NCI-H2029 (cell line): Measurements from ENCODE around the gene ZNF543.
"Not testable (repeated sequence)": the region's sequence is repeated elsewhere in the genome, so short reads cannot be mapped to it uniquely, and the experiment has no call there.

Source experiments
- DNase-seq: peaks from one replicate; lab custom pipeline; 2025; lab: John Stamatoyannopoulos, UW

ZNF543 gene

GRCh38 chr19:57321116-57321515 is 844 bp downstream of the ZNF543 start:
- DNase-seq, result no peak

- DNase-seq, result no peak
Measured at GRCh38 chr19:57321751-57322150, 1.5 kb downstream of the ZNF543 start.

GRCh38 chr19:57324992-57325391 is 4.7 kb downstream of the ZNF543 start:
- DNase-seq, result no peak

- no peak for DNase-seq
Measured at GRCh38 chr19:57327993-57328392, 7.7 kb downstream of the ZNF543 start.

GRCh38 chr19:57334191-57334590 is 13.9 kb downstream of the ZNF543 start:
- DNase-seq, result no peak

- DNase-seq, result no peak
Measured at GRCh38 chr19:57338877-57339276, 18.6 kb downstream of the ZNF543 start.

- DNase-seq, result no peak
Measured at GRCh38 chr19:57342582-57342981, 22.3 kb downstream of the ZNF543 start.

- DNase-seq, result no peak
Measured at GRCh38 chr19:57348136-57348535, 27.9 kb downstream of the ZNF543 start.

GRCh38 chr19:57350877-57351805 is 30.9 kb downstream of the ZNF543 start, which contains the start of gene ZNF304:
Gene ZNF304 (plus strand): TSS chr19:57351271. CDS start chr19:57351665, 394 bp downstream.
- peak; percentile 93 for DNase-seq

GRCh38 chr19:57351867-57352266 is 31.6 kb downstream of the ZNF543 start:
- no peak for DNase-seq

GRCh38 chr19:57355916-57356315 is 35.6 kb downstream of the ZNF543 start:
- no peak for DNase-seq

- no peak for DNase-seq
Measured at GRCh38 chr19:57357406-57357805, 37.1 kb downstream of the ZNF543 start.

GRCh38 chr19:57359300-57359699 is 39.0 kb downstream of the ZNF543 start:
- no peak for DNase-seq

- DNase-seq, result no peak
Measured at GRCh38 chr19:57362419-57362818, 42.1 kb downstream of the ZNF543 start.

GRCh38 chr19:57362997-57363687 is 42.9 kb downstream of the ZNF543 start, which contains the start of the genes TRAPPC2B and ZNF547:
Gene TRAPPC2B (plus strand): TSS chr19:57363551. CDS start chr19:57364834, 1,283 bp downstream.
Gene ZNF547 (plus strand): TSS chr19:57363551. CDS start chr19:57368556, 5,005 bp downstream.
- DNase-seq, result peak; percentile 99

- DNase-seq, result no peak
Measured at GRCh38 chr19:57363688-57364181, 43.5 kb downstream of the ZNF543 start.

- DNase-seq, result no peak
Measured at GRCh38 chr19:57366776-57367175, 46.5 kb downstream of the ZNF543 start.

GRCh38 chr19:57374179-57374578 is 53.9 kb downstream of the ZNF543 start:
- no peak for DNase-seq

- not testable (repeated sequence) for DNase-seq
Measured at GRCh38 chr19:57374647-57375046, 54.4 kb downstream of the ZNF543 start.

GRCh38 chr19:57376151-57376550 is 55.9 kb downstream of the ZNF543 start:
- DNase-seq, result no peak

- no peak for DNase-seq
Measured at GRCh38 chr19:57377498-57378146, 57.4 kb downstream of the ZNF543 start.
